KMS-11 (cell line): ENCODE measurements around the gene ATE1.

ENCODE experiments used
- H2AFZ ChIP-seq: fragments of 200-600 bp; sonication (generic); 2 replicates; pipeline ENCODE4 v1.6.1; 2016; ENCODE audit warnings: antibody characterized with exemption, mixed run types, low read depth
- H3K27ac ChIP-seq: fragments of 200-600 bp; sonication (generic); 2 replicates; pipeline ENCODE4 v1.6.1; 2016; ENCODE audit warnings: mild to moderate bottlenecking, mixed run types
- H3K27me3 ChIP-seq: fragments of 200-600 bp; sonication (generic); 2 replicates; pipeline ENCODE4 v1.6.1; 2017; ENCODE audit warnings: mild to moderate bottlenecking, low read depth, mixed run types, moderate library complexity; ENCODE audit not compliant: insufficient read depth
- H3K36me3 ChIP-seq: fragments of 200-600 bp; sonication (generic); 2 replicates; pipeline ENCODE4 v1.6.1; 2017; ENCODE audit warnings: mild to moderate bottlenecking, mixed run types; ENCODE audit not compliant: insufficient read depth
- H3K4me1 ChIP-seq: fragments of 200-600 bp; sonication (generic); 2 replicates; pipeline ENCODE4 v1.6.1; 2016; ENCODE audit warnings: mild to moderate bottlenecking, low read depth, mixed run types; ENCODE audit not compliant: poor library complexity, severe bottlenecking
- H3K4me2 ChIP-seq: fragments of 200-600 bp; sonication (generic); 2 replicates; pipeline ENCODE4 v1.7.0; 2016; ENCODE audit warnings: mild to moderate bottlenecking, mixed run types
- H3K4me3 ChIP-seq: fragments of 200-600 bp; sonication (generic); IDR thresholded peaks from 2 replicates; pipeline ENCODE4 v1.6.1; 2017; ENCODE audit warnings: low read depth, low read length, mixed read lengths; ENCODE audit not compliant: insufficient read depth
- H3K79me2 ChIP-seq: fragments of 200-600 bp; sonication (generic); 2 replicates; pipeline ENCODE4 v1.6.1; 2016; ENCODE audit warnings: low read depth, mixed run types; ENCODE audit not compliant: insufficient read depth
- H3K9ac ChIP-seq: fragments of 200-600 bp; sonication (generic); 2 replicates; pipeline ENCODE4 v1.6.1; 2016; ENCODE audit warnings: mild to moderate bottlenecking, mixed run types
- H4K20me1 ChIP-seq: fragments of 200-600 bp; sonication (generic); 2 replicates; pipeline ENCODE4 v1.6.1; 2016; ENCODE audit warnings: mild to moderate bottlenecking, mixed run types; ENCODE audit not compliant: insufficient read depth
- TF ChIP-seq, protein P1 (sequence below): fragments of 200-600 bp; sonication (generic); conservative IDR thresholded peaks from 2 replicates; pipeline ENCODE4 v1.6.1; 2017; ENCODE audit warnings: low read depth, mild to moderate bottlenecking, antibody characterized with exemption, low read length, moderate library complexity, mixed read lengths

Gene ATE1

DNA sequence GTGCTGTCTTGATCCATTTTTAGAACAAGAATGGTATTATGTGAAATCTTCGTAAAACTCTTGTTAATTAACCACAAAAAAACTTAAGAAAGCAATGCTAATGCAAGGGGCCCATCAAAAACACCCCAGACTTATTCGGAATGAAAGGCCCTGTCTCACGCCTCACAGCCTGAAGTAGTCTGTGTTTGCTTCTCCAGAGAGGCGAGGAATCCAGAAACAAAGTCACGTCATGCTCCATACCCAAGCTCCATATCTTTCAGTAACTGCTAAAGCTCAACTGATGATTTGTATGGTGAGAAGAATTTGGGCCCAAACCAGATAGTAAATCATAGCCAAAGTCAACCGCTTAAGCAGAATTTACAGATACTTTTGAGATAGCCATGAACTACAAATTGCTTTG, 155.4 kb downstream of the ATE1 start:
- no peak overlapping the region for H3K4me2 ChIP-seq
- TF ChIP-seq, protein P1, sequence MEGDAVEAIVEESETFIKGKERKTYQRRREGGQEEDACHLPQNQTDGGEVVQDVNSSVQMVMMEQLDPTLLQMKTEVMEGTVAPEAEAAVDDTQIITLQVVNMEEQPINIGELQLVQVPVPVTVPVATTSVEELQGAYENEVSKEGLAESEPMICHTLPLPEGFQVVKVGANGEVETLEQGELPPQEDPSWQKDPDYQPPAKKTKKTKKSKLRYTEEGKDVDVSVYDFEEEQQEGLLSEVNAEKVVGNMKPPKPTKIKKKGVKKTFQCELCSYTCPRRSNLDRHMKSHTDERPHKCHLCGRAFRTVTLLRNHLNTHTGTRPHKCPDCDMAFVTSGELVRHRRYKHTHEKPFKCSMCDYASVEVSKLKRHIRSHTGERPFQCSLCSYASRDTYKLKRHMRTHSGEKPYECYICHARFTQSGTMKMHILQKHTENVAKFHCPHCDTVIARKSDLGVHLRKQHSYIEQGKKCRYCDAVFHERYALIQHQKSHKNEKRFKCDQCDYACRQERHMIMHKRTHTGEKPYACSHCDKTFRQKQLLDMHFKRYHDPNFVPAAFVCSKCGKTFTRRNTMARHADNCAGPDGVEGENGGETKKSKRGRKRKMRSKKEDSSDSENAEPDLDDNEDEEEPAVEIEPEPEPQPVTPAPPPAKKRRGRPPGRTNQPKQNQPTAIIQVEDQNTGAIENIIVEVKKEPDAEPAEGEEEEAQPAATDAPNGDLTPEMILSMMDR = no peak
- no peak overlapping the region for H3K27ac ChIP-seq
- H3K36me3 ChIP-seq = no peaks in the 10 kb centered on the region
- H2AFZ ChIP-seq = no peak overlapping the region
- H3K9ac ChIP-seq = no peak overlapping the region
- no peaks in the 10 kb centered on the region for H3K27me3 ChIP-seq
- H3K4me1 ChIP-seq = no peaks in the 10 kb centered on the region
- no peaks in the 10 kb centered on the region for H3K79me2 ChIP-seq
- H3K4me3 ChIP-seq = no peak overlapping the region
- H4K20me1 ChIP-seq = no peaks in the 10 kb centered on the region

DNA sequence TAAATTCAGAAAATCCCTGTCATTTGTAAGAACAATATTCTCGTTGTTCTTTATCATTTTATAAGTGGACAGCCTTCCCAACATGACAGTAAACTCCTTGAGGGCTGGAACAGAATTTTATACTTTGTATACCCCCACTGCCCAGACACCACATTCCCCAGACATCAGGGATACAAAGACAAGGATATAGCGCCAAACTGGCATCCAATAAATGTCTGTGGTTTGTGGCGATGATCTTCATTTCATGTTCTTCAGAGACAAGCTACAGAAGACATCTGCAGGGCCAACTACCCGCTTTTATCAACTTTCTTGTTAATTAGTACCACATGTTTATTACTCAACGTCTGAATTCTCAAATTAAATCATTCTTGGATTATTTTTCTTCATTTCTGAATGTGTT, 155.9 kb downstream of the ATE1 start:
- Histone ChIP-seq H3K27ac (no peak overlapping the region), H3K36me3 (no peaks in the 10 kb centered on the region), H3K79me2 (no peaks in the 10 kb centered on the region), H3K4me2 (no peak overlapping the region), H3K9ac (no peak overlapping the region), H3K4me3 (no peak overlapping the region), H2AFZ (no peak overlapping the region), H4K20me1 (no peaks in the 10 kb centered on the region), H3K4me1 (no peaks in the 10 kb centered on the region), H3K27me3 (no peaks in the 10 kb centered on the region)
- TF ChIP-seq, protein P1 = no peak

DNA sequence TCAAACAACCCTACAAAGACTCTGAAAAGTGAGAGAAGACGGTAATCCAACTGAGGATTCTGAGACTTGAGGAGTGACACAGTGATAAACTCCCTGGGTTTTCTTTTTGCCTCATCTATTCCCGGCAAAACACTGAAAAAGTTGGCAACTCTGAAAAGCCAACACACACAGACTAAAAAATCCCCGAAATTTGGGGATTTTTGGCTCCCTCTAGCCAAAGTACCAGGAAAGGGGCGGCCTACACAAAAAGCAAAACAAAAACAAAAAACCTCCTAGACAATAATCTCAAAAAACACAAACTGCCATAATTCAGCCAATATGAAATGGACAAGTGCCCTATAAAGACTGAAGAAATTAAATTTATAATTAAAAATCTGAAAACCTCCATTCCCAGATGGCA, 161.4 kb downstream of the ATE1 start:
- H3K27ac ChIP-seq = no peak overlapping the region
- TF ChIP-seq, protein P1 = no peak
- H3K4me3 ChIP-seq = no peak overlapping the region
- no peaks in the 10 kb centered on the region for H4K20me1 ChIP-seq
- no peaks in the 10 kb centered on the region for H3K79me2 ChIP-seq
- H3K4me1 ChIP-seq = no peaks in the 10 kb centered on the region
- no peak overlapping the region for H3K4me2 ChIP-seq
- H3K27me3 ChIP-seq = no peaks in the 10 kb centered on the region
- no peak overlapping the region for H3K9ac ChIP-seq
- H3K36me3 ChIP-seq = no peaks in the 10 kb centered on the region
- H2AFZ ChIP-seq = no peak overlapping the region

DNA sequence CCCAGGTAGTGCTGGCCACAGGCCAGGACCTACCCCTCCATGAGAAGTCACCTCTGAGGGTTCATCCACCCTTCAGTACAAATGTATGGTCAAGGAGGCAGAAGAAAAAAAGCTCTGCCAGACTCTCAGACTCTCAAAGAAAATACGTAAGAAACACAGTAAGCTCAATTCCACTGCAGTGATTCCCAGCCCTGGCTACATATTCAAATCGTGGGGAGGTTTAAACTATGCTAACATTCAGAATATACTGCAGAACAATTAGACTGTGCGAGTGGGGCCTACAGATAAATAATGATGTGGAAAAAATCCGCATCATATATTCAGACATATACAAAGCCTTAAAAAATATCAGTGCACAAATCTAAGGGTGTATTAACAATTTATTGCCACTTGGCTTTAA, 162.6 kb downstream of the ATE1 start:
- H3K79me2 ChIP-seq = no peaks in the 10 kb centered on the region
- H3K4me3 ChIP-seq = no peak overlapping the region
- TF ChIP-seq, protein P1 = no peak
- no peak overlapping the region for H3K4me2 ChIP-seq
- H2AFZ ChIP-seq = no peak overlapping the region
- H4K20me1 ChIP-seq = no peaks in the 10 kb centered on the region
- no peaks in the 10 kb centered on the region for H3K4me1 ChIP-seq
- H3K27ac ChIP-seq = no peak overlapping the region
- no peaks in the 10 kb centered on the region for H3K27me3 ChIP-seq
- no peaks in the 10 kb centered on the region for H3K36me3 ChIP-seq
- H3K9ac ChIP-seq = no peak overlapping the region
